Measurements from ENCODE around the gene RBM7.

The RBM7 gene

DNA sequence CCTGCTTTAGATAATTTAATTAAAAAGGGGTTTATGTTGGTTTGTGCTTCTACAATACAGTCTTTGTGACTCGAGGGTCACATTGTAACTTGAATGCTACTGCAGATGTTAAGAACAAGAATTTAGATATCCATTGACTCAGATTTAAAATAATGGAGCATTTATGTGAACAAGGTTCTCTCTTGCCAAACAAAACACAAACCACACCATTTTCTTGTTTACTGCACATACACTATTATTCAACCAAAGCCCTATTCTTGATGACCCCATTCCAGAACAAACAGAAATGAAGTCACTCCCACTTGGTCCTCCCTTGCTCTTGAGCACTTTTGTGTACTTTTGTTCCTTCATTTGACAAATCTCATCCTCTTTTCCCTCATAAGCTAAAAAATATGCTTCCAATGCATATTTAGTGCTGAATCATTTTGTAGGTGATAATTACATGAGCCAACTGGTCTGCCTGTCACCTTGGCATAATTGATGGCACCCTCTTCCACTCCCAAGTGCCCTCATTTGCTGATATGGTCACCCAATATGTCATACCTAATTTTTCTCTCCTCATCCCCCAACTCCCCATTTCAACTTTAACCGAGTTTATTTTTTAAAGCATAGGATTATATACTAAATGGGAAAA, 3.0 kb upstream of the RBM7 start:
- no peak for DNase-seq

DNA sequence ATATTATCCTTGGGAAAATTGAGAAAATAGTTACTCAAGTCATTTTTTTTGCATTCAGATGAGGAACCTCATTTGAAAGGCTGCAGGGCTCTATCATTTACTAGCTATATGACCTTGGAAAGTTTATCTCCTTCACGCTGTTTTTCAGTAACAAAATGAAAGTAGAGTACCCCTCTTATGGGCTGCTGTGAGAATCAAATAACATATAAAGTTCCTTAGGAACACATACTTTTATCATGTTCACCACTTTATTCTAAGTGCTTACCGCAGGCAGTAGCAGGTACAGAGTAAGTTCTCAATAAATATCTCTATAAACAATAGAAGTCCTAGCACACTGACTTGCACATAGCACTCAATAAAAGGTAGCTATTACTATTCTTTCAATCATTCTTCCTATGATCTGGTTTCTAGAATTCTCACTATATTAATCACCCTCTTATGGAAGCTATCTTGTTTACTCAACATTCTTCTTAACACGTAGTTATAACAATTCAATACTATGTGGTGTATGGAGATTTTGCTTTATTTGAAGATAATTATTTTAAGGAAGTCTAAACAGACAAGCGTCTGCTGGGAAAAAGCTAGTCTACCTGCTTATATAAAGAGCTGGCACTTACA, 2.1 kb upstream of the RBM7 start:
- no peak for DNase-seq

DNA sequence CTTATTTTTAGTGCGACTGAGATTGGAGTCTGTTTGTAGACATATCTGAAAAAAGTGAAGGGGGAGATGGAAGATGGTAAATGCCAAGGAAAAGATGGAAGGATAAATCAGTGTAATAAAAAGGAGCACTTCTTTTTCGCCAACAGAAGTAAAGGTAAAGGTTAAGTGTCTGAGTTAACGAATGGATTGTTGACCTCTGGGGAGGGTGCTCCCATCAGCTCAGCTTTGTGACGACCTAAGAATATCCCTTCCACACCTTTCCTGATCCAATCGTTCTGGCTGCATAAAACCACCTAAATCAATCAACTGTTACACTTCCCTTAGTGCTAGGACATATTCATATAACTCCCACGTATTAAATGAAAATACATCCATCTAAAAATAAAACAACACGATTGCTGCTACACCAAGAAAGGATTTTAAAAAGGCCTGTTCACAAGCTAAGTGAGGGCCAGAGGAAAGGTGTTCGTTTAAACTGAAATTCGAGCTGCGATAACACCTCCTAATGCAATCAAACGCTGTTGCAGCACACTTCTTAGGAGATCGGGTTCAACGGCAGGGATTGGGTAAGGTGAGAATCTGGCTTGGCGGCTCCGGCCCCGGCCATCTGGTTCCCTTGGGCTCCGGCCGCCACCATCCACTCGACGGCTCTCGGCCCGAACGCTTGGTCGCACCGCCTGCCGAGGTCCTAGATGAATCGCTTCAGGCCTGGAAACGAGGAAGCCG, 813 bp upstream of the RBM7 start:
- no peak for DNase-seq

DNA sequence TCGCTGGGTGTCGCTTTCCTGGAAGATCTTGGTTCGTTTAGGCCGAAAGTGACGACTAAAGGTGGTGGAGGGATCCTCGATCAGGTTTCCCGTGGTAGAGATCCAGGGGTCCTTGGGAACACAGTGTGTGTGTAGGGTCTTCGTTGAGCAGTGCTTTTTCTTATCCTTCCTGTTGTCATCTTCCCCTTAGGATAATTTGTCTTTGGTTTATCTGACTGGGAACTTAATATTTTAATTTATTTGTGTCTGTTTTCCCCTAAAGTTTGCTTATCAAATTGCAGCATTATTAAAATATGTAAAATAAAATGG, 403 bp downstream of the RBM7 start:
- no peak for DNase-seq

DNA sequence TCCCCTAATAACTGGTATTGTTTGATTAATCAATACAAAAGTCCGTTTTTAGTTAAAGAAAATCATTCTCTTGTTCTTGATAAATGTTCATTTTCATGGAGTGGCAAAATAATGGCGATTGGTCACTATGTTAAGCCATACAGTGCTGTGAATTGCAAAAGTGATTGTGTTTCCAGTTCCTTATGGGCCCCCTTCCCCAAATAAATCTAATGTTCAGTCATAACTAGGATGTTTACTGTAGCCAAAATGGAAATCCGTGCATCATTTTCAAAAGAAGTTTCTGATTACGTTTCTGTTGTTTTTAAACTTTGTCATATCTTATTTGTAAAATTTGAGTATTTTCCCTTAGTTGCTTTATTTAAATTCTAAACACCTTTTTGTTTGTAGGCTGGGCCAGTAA, 845 bp downstream of the RBM7 start:
- peak; percentile 4 for DNase-seq

DNA sequence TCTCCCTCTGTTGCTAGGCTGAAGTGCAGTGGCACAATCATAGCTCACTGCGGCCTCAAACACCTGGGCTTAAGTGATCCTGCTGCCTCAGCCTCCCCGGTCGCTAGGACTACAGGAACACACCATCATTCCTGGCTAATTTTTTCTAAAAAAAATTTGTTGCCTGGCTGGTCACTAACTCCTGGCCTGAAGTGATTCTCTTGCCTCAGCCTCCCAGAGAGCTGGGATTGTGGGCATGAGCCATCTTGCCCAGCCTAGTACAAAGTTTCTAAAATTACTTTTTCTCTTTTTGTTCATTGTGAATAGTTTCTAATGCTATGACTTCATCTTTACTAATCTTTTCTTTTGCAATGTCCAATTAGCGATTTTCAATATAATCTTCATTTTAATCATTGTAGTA, 12.5 kb downstream of the RBM7 start:
- no peak for DNase-seq

DNA sequence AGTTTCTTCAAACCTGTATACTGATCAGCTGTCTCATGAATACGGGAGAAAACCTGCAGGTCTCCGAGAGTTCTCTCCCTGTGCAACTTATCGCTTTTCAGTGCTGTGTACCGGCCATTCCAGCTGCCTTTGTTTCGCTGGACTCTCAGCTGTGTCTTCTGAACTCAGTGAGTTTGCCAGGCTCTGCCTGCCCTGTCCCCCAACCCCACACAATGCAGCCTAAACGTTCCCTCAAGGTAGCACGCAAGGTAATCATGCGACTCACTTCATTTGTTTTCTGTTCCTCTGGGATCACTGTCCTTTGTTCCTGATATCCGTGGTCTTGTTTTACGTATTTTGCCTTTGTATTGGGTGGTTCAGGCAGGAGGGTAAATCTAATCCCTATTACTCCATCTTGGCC, 13.5 kb downstream of the RBM7 start:
- no peak for DNase-seq

DNA sequence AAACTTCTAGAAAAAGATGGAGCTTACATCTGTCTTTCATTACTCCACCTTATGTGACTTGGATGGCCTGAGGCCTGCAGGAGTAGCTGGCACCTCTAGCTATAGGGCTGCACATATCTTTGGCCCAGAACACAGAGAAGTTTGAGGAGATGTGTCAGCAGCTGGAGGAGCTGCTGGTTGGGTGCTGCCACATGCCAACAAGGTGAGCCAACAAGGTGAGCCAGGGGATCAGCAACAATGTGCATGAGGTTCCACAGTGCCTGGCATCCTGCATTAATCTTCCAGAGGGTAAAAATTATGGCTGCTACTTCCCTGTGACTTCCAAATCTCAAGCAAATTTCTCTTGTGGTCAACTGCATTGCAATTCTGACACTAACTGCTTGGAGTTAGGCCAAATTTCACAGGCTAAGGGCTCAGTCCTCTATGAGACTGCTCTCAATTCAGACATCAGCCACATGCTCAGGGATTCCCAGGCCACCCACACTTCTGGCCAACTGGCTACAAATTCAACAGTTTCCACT, 16.0 kb downstream of the RBM7 start:
- no peak for DNase-seq

DNA sequence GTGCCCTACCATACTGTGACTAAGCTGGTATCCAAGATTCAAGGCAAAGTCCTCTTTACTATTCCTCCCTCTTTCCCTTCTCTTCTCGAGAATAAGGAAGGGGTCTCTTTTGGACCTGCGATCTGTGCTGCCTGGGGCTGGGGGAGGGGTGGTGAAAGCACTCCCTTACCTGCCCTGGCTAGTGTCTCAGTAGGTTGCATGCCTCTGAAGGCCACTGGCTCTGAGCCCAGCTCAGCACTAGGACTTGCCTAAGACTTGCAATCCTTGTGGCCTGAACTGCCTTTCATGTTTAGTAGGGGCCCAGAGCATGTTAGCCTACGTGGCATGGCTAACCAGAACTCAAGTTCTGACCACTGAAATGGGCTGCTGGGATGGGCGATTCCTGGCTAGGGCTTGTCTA, 25.8 kb downstream of the RBM7 start:
- DNase-seq, result no peak

DNA sequence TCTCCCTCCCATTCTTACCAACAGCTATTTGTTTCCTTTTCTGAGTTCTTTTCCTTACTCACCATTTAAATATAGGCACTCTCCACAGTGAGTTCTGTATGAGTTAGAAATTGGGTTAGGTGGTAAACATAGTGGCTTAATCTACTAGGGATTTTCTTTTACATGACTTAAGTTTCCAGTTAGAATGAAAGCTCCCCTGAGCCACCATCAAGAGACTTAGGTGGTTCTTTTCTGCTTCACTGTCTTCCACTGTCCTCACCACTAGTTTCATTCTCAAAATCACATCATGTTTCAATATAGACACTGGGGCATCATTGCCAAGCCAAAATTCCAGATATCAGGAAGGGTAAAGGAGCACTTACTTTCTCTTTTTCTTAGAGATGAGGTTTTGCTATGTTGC, 29.8 kb downstream of the RBM7 start:
- DNase-seq, result no peak

DNA sequence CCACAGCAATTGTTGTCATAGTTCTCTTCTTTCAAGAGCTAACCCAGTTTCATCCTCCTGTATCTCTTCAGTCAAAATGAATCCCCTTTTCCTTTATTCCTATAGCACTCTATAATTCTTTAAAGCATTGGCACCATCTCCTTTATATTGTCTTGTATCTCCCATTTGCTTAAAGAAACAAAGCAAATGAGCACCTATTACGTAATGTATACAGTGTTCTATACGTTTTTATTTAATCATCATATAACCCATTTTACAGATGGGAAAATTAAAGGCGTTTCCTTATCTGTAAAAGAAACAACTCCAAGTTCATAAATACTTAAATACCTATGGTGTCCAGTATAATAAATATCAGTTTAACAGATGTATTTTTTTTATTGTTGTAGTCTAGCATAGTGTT, 32.4 kb downstream of the RBM7 start:
- no peak for DNase-seq

DNA sequence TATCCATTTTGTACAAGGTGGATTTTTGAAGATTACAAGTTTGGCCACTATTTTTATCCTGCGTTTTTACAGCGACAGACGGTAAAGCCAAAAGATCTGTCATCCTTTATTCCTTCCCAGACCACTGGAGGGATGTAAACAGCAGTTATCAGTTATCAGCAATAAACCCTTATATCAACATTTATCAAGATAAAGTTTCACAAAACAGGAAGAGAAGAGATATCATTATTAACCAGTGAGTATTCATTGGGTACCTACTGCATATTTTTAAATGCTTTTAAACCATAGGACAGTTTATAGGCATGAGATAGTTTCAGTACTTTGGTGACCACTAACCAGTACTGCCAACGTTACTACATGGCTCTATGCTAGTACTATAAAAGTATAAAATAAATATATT, 32.9 kb downstream of the RBM7 start:
- DNase-seq, result no peak

DNA sequence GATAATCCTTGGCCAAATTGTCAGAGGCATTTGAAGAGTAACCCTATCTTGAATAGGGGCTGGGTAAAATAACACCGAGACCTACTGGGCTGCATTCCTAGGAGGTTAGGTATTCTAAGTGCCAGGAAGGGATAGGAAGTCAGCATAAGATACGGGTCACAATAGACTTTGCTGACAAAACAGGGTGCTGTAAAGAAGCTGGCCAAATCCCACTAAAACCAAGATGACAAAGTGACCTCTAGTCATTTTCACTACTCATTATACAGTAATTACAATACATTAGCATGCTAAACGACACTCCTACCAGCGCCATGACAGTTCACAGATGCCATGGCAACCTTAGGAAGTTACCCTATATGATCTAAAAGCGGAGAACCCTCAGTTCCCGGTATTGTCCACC, 37.8 kb downstream of the RBM7 start:
- DNase-seq, result no peak

DNA sequence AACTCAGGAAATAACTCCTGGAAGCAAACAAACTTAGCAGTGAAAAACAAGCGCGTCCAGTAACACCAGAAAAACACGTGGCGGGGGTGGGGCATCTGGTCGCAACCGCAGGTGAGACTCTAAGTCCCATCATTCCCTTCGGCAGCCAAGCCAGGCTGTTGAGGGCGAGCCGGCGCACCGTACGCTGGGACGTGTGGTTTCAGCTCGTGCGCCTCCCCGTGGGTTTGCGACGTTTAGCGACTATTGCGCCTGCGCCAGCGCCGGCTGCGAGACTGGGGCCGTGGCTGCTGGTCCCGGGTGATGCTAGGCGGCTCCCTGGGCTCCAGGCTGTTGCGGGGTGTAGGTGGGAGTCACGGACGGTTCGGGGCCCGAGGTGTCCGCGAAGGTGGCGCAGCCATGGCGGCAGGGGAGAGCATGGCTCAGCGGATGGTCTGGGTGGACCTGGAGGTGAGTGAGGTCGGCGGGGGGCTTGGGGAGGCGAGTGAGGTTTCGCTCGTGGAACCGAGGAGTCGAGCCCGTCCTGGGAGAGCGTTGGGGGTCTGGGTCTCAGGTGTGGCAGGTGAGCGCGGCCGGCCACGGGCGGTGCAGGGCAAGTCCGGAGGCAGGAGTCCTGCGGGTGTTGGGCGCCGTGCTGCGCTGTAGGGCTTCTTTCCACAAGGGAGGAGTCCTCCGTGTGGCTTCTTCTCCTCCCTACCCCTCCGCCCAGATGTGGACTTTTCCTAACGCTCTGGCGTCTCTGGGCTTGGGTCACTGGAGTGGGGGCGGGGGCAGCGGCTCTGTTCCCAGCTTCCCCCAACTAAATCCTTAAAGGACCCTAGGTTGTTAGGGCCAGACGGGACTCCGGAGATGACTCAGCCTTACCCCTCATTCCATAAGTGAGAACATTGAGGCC, 39.0 kb downstream of the RBM7 start, which contains the start of gene REXO2:
Gene REXO2, plus strand, starts transcription at position 239 of the 892 bp plus-strand sequence. Its CDS starts 62 bp downstream, at position 301.
- peak; percentile 96 for DNase-seq

DNA sequence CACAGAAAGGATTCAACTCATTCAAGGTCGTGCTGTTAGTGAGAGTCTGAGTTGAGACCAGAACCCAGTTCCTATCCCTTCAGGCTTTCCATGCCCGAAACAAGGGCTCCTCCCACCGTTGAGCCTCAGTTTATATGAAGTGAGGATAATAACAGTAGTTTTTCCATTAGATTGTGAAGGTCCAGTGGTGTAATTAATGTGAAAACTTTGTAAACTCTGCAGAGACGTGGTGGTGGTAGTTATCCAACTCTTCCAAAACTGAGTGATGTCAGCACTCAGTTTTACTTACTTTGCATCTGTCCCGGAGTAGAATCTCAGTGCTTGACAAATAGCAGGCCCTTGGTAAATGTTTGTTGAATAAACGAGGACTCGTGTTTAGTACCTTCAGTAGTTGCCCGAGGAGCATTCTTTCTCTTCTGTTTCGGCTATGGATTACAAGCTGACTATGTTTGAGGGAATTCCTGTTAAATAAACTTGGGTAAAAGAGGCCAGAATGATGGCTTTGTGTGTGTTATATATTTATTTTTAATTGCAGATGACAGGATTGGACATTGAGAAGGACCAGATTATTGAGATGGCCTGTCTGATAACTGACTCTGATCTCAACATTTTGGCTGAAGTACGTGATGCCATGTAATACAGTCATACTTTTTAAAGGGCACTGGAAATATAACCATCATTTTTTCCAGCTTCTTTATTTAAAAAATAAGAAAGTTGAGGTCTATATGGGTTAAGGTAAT, 39.8 kb downstream of the RBM7 start:
- no peak for DNase-seq

DNA sequence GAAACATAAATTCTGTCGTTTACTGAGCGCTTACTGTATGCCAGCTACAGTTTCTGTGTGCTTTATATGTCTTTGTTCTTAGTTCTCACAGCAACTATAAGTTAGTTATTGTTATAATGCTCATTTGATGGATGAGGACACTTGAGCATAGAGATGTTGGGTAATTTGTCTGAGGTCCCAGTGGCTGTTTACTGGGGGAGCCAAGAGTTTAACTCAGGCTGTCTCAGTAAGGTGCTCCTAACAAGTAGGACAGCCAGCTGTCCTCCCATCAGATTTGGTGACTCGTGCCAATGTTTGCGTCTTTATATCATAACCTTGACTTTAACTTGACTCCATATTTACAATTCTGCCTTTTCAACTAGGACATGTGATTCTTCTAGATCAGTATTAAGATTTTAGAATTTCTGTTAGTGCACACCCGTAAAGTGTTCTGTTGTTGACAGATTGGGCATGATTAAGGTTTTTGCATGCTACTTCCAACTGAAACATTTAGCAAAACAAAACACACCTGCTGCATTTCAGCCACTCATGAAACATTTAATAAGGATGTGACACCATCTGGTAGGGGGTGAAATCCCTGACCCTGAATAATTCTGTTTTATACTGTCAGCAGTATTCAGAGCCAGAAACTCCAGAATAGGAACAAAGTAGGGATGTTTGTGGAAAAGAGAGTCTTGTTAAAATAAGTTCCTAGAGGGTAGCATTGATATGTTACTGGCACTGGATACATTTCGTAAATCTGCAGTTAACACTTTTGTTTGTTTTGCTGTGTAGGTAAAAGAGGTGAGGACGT, 40.7 kb downstream of the RBM7 start:
- no peak for DNase-seq

DNA sequence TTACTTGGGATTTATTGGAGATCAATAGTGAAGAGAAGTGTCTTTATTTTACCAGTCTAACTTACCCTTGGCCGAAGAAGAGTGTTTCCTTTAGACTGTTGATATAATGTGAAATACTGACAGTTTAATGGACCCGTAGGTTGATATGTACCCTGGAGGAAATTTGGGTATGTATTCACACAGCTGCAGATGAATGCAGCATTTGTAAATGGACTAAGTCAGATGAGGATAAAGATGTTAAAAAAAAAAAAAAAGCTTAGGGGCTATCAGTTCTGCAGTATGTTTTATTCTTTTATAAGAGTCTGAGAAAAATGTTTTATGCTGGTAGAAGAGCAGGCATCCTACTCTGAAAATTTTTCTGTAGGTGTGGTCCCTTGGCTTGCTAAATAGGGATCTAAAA, 41.5 kb downstream of the RBM7 start:
- no peak for DNase-seq

DNA sequence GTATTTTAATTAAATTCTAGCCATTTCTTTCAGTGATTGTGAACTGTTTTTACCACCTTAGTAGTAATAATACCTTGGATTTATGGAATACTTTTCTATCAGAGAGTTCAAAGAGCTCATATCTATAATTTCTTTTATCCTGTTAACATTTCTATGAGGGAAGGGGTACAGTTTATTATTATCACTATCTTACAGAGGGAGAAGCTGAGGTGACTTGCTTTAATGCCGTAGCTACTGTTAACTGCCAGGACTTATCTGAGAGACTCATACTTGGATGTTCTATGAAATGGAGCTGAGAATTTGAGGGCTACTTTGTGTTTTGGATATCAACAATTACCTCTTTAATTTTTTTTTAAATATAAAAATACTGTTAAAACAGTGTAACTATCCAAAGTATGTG, 42.1 kb downstream of the RBM7 start:
- DNase-seq, result no peak

DNA sequence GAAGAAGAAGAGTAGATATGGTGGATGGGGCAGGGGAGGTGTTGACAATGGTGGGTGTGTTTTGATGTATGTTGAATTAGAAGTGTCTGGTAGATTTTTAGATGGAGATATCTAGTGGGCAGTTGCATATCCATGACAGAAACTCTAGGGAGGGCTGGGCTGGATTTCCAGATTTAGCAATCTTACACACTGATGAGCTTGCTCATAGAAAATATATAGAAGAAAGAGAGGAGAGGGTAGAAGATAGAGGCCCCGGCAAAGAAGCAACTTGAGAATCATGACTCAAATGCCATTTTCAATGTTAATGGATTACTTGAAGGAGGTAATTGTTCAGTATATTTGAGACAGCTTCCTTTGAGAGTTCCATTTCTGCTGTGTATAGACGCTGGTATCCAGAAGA, 47.0 kb downstream of the RBM7 start:
- DNase-seq, result no peak

DNA sequence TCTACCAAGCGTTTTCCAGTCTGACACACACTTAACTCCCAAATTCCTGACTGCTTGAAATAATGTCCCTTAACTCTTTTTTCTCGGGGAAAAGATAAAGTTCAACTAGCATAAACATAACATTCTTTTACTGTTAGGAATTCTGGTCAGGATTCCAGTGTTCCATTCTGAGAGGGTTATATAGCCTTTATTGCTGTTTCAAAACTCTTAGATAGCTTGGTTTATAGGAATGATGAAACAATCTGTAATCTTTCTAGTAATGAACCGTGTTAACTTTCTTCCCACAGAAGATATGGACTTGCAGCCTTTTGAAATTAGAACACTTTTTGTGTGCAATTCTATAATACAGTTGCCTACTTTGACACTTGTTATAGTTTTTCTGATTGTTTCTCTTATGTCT, 47.4 kb downstream of the RBM7 start:
- DNase-seq, result no peak

DNA sequence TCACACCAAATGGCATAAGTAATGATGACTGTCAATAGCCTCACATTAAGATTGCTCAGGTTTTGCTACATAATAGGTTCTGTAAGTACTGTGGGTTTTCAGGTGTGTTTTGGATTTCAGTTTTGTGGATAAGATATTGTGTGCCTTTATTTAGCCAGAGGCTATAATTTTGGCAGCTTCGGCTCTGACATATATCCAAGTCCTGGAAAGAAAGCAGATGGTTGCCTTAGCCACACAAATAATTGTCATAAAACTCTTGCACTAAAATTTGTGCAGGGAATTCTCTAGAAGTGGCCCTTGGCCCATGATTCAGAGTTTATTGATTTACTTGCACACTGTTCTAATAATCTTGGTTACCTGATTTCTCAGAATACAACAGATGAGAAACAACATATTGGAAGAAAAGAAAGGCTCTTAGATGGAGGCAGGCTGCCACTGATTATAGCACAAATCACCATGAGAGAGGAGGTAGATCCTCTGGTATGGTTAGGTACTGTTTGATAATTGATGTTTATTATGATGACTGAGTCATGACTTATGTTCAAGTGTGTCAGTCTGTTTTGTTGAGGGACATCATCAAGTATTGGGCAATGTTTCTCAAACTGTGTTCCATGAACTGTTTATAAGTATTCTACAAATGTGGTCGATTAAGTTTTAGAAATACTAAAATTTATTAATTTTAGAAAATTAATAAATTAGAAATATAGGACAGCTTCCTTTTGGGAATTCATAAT, 48.5 kb downstream of the RBM7 start:
- DNase-seq, result no peak
